GM06990 (cell line): ENCODE results near the gene SEZ6L.

Experiments used
- DNase-seq: peaks from one replicate; pipeline ENCODE4 v3.0.0-alpha.2; 2011; ENCODE audit not compliant: insufficient read length; ENCODE audit errors: extremely low read depth
- H3K27me3 ChIP-seq: replicated peaks from 2 replicates; pipeline ENCODE4 v1.6.0; 2011; ENCODE audit warnings: low read length; ENCODE audit not compliant: control insufficient read depth, insufficient read depth
- H3K36me3 ChIP-seq: 2 replicates; pipeline ENCODE4 v1.5.1; 2011; ENCODE audit warnings: low read length; ENCODE audit not compliant: control insufficient read depth, insufficient read depth
- H3K4me3 ChIP-seq: replicated peaks from 2 replicates; pipeline ENCODE4 v1.5.1; 2011; ENCODE audit warnings: low read depth, mild to moderate bottlenecking, control low read depth, low read length
- TF ChIP-seq, protein P1 (sequence below): IDR thresholded peaks from 2 replicates; pipeline ENCODE4 v1.5.1; 2011; ENCODE audit warnings: low read length, control low read depth, mild to moderate bottlenecking, inconsistent platforms; ENCODE audit not compliant: insufficient read depth, poor library complexity, severe bottlenecking

Gene SEZ6L

DNA sequence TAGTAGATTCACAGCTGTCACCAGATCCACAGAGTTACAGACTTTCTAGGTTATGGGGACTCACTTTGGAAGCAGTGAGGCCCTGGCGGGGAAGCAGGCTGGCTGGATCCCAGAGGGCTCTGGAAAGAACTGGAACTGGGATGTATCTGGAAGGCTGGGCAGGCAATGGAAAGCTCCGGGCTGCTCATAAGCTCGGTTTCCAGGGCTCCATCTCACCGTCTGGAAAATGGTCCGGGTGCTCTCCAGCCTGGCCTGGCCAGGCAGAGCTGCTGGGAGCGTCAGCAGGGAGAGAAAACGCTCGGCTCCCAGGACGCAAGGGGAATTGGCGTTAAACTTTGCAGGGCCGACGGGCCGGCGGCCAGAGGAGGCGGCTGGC is 335 bp upstream of the SEZ6L start:
- Histone ChIP-seq H3K27me3 (peaks cover 3% of the 10 kb centered on the region), H3K36me3 (no peaks in the 10 kb centered on the region), H3K4me3 (no peak overlapping the region)
- DNase-seq = no peak
- TF ChIP-seq, protein P1, sequence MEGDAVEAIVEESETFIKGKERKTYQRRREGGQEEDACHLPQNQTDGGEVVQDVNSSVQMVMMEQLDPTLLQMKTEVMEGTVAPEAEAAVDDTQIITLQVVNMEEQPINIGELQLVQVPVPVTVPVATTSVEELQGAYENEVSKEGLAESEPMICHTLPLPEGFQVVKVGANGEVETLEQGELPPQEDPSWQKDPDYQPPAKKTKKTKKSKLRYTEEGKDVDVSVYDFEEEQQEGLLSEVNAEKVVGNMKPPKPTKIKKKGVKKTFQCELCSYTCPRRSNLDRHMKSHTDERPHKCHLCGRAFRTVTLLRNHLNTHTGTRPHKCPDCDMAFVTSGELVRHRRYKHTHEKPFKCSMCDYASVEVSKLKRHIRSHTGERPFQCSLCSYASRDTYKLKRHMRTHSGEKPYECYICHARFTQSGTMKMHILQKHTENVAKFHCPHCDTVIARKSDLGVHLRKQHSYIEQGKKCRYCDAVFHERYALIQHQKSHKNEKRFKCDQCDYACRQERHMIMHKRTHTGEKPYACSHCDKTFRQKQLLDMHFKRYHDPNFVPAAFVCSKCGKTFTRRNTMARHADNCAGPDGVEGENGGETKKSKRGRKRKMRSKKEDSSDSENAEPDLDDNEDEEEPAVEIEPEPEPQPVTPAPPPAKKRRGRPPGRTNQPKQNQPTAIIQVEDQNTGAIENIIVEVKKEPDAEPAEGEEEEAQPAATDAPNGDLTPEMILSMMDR = no peak

DNA sequence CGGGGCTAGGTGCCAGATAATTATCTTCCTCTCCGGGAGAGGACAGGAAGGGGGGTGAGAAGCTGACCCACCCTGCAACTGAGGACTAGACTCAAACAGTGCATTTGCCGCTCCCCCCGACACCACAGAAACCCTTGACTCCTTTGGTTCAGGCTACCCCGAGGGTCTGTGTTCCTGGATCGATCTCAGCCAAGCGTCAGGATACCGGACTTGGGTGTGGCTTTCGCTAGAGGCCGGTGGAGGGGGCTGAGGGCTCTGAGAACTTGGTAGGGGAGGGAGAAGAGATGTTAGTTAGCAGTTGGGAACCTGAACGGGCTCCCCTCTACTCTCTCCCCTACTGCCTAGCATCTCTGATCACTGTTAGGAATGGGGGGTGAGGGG is 840 bp downstream of the SEZ6L start:
- TF ChIP-seq, protein P1 = no peak
- Histone ChIP-seq H3K36me3 (no peaks in the 10 kb centered on the region), H3K4me3 (no peak overlapping the region), H3K27me3 (peaks cover 3% of the 10 kb centered on the region)
- no peak for DNase-seq

DNA sequence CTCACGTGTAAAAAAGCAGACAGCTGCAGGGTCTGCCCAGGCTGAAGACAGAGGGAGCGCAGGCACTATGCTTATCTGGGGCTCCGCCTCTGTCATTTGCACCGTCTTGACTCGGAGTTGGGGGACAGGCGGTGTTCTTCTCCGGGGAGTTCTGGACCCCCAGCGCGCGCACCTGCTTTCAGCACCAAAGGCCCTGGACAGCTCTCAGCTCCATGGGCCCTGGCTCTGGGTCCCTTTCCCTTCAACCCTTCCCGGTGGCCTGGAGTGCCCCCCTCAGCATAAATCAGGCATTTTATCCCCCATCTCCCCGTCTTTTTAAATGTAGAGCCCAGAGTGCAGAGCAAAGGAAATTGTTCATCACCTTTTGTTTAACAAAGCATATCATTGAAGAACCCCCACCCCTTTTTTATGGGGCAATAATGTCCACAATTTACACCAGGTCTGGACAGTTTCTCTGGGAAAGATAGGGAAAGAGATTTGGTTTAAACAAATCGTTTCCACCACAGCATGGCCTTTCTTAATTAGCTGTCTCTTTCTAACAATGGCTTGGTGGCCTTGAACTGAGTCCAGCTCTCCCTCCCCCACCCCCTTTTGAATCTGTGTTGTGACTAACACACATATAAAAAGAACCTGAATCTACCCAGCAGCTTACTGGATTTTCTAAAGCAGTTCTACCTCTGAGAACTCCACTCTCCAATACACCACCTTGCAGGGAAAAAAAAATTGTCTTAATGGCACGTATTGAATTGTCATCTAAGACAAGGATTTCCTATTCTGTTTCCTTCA is 1.7 kb downstream of the SEZ6L start:
- no peak overlapping the region for H3K4me3 ChIP-seq
- DNase-seq = no peak
- no peaks in the 10 kb centered on the region for H3K36me3 ChIP-seq
- H3K27me3 ChIP-seq = peaks cover 3% of the 10 kb centered on the region
- TF ChIP-seq, protein P1 = no peak

DNA sequence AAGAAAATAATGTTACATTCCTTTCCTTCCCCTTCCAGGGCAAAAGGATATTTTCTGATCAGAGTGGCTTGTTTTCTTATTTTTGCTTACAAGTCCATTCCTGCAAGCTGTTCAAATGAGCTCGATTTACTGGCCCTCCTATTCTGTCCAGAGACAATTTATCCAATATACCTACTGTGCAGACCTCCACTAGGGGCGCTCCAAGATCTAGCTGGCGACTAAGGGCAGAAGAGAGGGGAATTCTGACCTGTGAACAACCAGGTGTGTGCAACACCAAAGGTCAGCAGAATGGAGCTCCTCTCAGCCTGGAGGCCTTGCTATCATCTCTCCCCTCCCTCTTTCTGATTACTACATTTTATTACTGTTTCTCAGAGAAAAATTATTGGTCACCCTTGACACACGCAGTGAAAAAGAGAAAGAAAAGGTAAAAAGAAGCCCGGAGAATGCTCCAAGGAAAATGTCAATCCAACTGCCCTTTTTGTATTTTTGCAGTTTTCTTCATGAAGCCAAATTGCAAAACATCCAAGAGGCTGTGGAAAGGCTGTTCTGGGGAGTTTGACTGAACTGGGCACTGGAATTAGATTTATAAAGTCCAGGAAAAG is 3.2 kb downstream of the SEZ6L start:
- Histone ChIP-seq H3K27me3 (peaks cover 3% of the 10 kb centered on the region), H3K4me3 (no peak overlapping the region), H3K36me3 (no peaks in the 10 kb centered on the region)
- DNase-seq = no peak
- TF ChIP-seq, protein P1 = peak; percentile 84

DNA sequence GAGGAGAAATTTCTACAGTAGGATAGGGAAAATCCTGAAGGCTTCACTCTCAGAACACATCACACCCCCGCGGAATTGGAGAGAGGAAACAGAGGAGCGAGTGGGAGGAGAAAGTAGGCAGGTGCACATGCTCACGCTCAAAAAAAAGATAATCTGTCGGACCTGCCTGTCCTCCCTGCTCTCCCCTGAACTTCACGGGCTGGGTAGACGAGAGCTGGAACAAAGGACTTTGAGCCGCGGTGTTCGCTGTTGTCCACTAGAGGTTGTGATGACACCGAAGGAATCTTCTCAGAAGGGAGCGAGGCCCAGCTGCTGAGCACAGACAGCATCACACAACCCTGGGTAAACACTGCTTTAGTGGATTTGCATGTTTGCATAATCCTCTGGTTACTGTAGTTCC is 5.0 kb downstream of the SEZ6L start:
- H3K36me3 ChIP-seq = no peaks in the 10 kb centered on the region
- TF ChIP-seq, protein P1 = no peak
- no peak for DNase-seq
- H3K4me3 ChIP-seq = no peak overlapping the region
- peaks cover 3% of the 10 kb centered on the region for H3K27me3 ChIP-seq
